Mucosa of descending colon (tissue), 3 donors: Measurements from ENCODE around the gene ZBTB3. TPM values are rescaled to one million over a fixed set of nuclear protein-coding genes. Genes with fewer than 3 reads are reported as not detected.
A peak's percentile ranks its signal among the peaks of the same experiment; 100 is the strongest.

Experiments used
- ATAC-seq: fragments of 200-7000 bp; cut with Tn5 transposase; one replicate; pipeline ENCODE4 v1.9.1; 2020; ENCODE audit warnings: mild to moderate bottlenecking, moderate library complexity
- DNase-seq, 3 donors: peaks; one replicate each; pipeline ENCODE4 v3.0.0-alpha.2; 2020
- H3K36me3 ChIP-seq: fragments of 200-600 bp; one replicate; pipeline ENCODE4 v1.8.0; 2021; ENCODE audit warnings: low read depth, mild to moderate bottlenecking
- H3K4me1 ChIP-seq: fragments of 200-600 bp; one replicate; pipeline ENCODE4 v1.8.0; 2021; ENCODE audit warnings: low read depth, mild to moderate bottlenecking
- H3K4me3 ChIP-seq: fragments of 200-600 bp; one replicate; pipeline ENCODE4 v1.8.0; 2021; ENCODE audit warnings: mild to moderate bottlenecking
- H3K9me3 ChIP-seq: fragments of 200-600 bp; one replicate; pipeline ENCODE4 v1.8.0; 2021; ENCODE audit warnings: mild to moderate bottlenecking
- CTCF ChIP-seq: fragments of 200-600 bp; IDR thresholded peaks from one replicate; pipeline ENCODE4 v1.8.0; 2022; ENCODE audit warnings: antibody characterized with exemption, mild to moderate bottlenecking
- intact Hi-C, 2 donors: fragments of 100-400 bp; cut with DNase I in 1 of 2; cut with micrococcal nuclease in 1 of 2; formaldehyde crosslinking; loops; one replicate each; pipeline versions ENCODE4 v1.11.0 to v1.11.1; 2022; cut with DNase I, micrococcal nuclease
- total RNA-seq, 3 donors: library from RNA; stranded (reverse); fragmentation: NEBNext Ultra II Directional in 2 of 3; extraction: Animal tissue kit (Norgen Biotek cat#: 25700) in 2 of 3; gene quantifications; one replicate each; pipeline versions ENCODE4 v1.2.1 to v1.2.4, GENCODE V29; 2021 to 2023
- donor health status: DM: no; HTN: no; CAD: no; lungs with moderate emphysema.
- donor health status: DM: no; HTN: no; CAD: no.
- donor health status: DM: no; HTN: yes; CAD: no.

The ZBTB3 gene
- total RNA-seq, 3 donors from 2014 or later = 10.9 to 15.6 (median 13.0) TPM

GRCh38 chr11:62710001-62710345 is 44.0 kb downstream of the ZBTB3 start:
- DNase-seq (peak in 1 of 3 donors; percentile 47), ATAC-seq (peak; percentile 3)
- intact Hi-C loops = no loop called here
- TF ChIP-seq CTCF = no peak
- no peaks in the 10 kb centered on the region for H3K36me3 ChIP-seq
- peaks cover 32% of the 10 kb centered on the region for H3K4me1 ChIP-seq
- H3K4me3 ChIP-seq = no peak overlapping the region
- no peaks in the 10 kb centered on the region for H3K9me3 ChIP-seq

GRCh38 chr11:62709247-62710000 is 44.5 kb downstream of the ZBTB3 start:
- H3K4me1 ChIP-seq = peaks cover 34% of the 10 kb centered on the region
- no peaks in the 10 kb centered on the region for H3K36me3 ChIP-seq
- no peaks in the 10 kb centered on the region for H3K9me3 ChIP-seq
- TF ChIP-seq CTCF = no peak
- intact Hi-C loops = no loop called here
- H3K4me3 ChIP-seq = peak overlapping the region; percentile 9
- ATAC-seq (peak; percentile 82), DNase-seq (peak; percentile 95 to 99 (median 98))

GRCh38 chr11:62708793-62709192 is 45.2 kb downstream of the ZBTB3 start:
- ATAC-seq (peak; percentile 22), DNase-seq (peak; percentile 57 to 77 (median 73))
- TF ChIP-seq CTCF = no peak
- Histone ChIP-seq H3K9me3 (no peaks in the 10 kb centered on the region), H3K4me1 (peaks cover 34% of the 10 kb centered on the region), H3K4me3 (peak overlapping the region; percentile 9), H3K36me3 (no peaks in the 10 kb centered on the region)
- intact Hi-C loops = no loop called here

GRCh38 chr11:62708392-62708791 is 45.6 kb downstream of the ZBTB3 start:
- peak; percentile 31 to 51 (median 36) for DNase-seq
- Histone ChIP-seq H3K4me1 (peaks cover 38% of the 10 kb centered on the region), H3K36me3 (no peaks in the 10 kb centered on the region), H3K9me3 (no peaks in the 10 kb centered on the region), H3K4me3 (no peak overlapping the region)
- intact Hi-C loops = no loop called here
- TF ChIP-seq CTCF = no peak
- no peak for ATAC-seq

GRCh38 chr11:62707277-62707861 is 46.6 kb downstream of the ZBTB3 start, which contains the start of the genes BSCL2 and GNG3:
Gene BSCL2, minus strand, starts transcription at chr11:62707424. Its CDS starts 229 bp downstream, at chr11:62707195.
Gene GNG3, plus strand, starts transcription at chr11:62707676. Its CDS starts 620 bp downstream, at chr11:62708296.
- H3K9me3 ChIP-seq = no peaks in the 10 kb centered on the region
- peaks cover 32% of the 10 kb centered on the region for H3K4me1 ChIP-seq
- DNase-seq = peak; percentile 33 to 58 (median 47)
- no peak for ATAC-seq
- intact Hi-C loops = no loop called here
- H3K4me3 ChIP-seq = peak within 1 kb of the TSS; percentile 47
- no peak for TF ChIP-seq CTCF
- H3K36me3 ChIP-seq = no peaks in the 10 kb centered on the region
